NCI-H2196 treated with DMSO at 0.1 percent for 48 hours (cell line): Measurements from ENCODE around the gene TSPAN6.

Source experiments
- DNase-seq: peaks from one replicate; lab custom pipeline; 2025; ENCODE audit not compliant: unreplicated experiment; lab: John Stamatoyannopoulos, UW

TSPAN6 gene

DNA sequence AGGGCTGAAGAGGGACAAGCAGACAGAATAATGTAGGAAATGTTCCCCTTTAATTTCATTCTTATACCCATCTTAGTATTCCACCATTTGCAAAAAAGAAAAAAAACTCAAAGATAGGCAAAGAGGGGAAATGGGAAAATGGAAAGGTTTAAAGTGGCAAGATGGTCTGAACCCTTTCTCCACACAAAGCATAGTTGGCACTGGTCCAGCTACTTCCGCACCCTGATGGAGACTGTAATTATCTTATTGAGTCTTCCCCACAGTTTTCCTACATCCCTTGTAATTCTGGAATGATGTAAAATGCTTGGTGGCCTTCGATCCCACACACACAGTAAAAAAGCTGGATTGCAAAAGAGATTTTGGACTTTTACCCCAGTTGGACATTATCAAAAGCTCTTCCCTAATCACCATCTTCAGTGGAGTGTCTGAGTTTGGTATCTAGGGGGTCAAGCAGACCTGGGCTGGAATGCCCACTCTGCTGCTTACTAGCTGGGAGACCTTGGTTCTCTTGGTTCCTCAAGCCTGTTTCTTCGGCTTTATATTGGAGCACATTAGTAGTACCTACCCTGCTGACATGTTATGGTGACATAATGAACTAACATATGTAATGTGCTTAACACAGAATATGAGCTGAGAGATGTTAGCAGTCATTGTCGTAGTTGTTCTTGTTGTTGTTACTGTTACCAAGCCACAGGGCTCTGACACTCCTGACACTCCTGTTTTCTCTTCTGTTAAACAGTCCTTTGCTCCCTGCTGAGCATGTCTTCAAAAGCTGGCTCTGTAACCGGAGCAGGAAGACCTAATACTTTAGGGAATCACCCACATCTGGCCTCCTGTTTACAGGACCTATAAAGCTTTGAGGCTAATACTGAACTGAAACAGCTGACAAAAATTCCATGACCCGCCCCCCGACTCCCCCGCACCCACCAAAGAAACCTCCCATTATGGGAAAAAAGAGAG lies 12.1 kb upstream of the TSPAN6 start:
- no peak for DNase-seq

DNA sequence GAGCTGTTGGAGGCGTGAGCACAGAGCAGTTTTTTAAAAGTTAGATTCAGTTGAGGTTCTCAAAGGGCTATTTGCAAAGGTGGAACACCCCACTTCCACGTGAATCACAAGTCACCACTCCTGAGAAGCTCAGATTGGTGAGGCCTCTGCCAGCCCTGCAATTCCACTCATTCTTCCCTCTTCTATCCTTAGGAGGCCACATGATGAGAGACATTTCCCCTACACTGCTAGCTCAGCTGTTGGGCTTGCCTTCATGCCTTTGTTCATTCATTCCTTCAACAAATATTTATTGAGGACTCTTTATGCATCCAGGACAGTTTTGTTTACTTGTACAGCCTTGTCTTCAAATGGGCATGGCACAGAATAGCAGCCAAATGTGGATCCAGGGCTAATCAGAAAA lies 11.1 kb upstream of the TSPAN6 start:
- DNase-seq = no peak

DNA sequence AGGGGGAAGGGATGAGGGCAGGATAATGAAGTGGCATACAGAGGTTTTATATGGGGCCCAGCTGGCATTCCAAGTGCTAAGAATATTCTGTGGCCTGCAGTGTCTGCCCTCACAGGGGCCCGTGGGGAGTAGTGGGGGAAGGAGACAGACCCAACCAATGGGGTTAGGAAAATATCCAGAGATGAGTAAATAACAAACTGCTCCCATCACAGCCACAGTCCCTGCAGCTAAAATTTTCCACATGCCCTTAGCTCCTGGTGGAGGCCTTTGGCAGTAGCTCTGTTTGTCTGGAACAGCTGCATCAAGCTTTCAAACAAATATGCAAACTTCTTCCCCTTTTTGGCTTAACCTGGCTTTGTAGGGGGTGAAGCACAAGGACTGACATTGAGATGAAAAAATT lies 10.5 kb upstream of the TSPAN6 start:
- DNase-seq = no peak

DNA sequence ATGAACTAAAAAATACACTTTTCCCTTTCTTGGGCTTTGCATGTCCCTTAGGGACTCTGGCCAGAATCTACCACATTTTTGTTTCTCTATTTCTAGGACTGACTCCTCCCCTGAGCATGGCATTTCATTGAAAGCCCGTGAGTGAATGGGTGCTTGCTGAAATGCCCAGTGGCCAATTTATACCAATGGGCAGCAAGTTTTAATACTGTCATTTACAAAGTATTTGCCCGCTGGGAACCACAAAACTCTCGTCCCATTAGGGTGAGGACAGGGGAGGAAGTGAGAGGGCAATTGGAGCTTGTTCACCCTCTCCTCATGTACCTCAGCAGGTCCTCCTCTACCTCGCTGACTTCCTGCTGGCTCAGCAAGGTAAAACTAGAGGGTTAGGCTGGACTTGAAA lies 8.5 kb upstream of the TSPAN6 start:
- no peak for DNase-seq

DNA sequence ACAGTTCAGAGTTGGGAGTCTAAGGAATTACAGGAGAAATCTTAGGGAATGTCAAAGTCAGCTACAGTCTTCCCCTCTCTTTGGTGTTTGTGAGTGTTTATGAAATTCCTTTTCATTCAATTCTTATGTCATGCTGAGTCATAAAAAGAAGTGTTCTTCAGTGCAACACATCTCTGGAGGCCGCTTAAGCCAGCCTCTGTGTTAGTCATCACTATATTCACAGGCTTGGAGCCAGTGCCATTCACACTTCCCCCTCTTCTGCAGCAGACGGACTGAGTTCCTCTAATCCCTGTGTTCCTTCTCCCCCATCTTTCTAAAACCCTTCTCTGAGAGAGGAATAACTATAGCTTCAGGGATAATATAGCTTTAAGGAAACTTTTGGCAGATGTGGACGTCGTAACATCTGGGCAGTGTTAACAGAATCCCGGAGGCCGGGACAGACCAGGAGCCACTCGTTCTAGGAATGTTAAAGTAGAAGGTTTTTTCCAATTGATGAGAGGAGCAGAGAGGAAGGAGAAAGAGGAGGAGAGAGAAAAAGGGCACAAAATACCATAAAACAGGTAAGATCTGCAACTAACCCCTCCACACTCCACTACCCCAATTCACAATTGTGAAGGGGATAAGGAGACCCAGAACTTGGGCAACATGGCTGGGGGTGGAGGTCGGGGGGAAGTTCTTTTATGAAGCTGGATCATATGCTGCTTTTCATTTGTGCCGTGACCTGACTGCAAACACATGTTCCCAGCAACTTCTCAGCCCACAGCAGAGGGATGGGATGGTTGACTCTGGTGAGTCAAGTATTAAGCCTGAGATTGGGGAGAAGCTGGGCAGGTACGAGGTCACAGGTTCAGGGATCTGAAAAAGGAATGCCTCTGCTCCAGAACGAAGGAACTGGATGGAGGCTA lies 7.6 kb upstream of the TSPAN6 start, which contains the start of gene SRPX2:
Gene SRPX2, plus strand, starts transcription at position 244 of the 905 bp plus-strand sequence. CDS start 2,124 bp downstream, outside the sequence.
- no peak for DNase-seq

DNA sequence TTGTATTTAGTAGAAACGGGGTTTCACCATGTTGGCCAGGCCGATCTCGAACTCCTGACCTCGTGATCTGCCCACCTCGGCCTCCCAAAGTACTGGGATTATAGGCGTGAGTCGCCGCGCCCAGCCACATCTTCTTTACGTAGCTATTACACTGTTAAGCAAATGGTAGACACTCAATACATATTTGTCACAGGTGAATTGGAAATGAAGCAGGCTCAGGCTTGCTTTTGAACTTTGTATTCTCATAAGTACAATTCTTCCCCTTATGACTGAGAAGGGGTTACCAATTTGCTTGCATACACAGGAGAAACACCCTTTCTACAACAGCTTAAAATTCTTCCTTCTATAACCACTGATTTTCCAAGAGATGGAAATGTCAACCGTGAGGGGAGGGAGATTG lies 6.6 kb upstream of the TSPAN6 start:
- DNase-seq = no peak

DNA sequence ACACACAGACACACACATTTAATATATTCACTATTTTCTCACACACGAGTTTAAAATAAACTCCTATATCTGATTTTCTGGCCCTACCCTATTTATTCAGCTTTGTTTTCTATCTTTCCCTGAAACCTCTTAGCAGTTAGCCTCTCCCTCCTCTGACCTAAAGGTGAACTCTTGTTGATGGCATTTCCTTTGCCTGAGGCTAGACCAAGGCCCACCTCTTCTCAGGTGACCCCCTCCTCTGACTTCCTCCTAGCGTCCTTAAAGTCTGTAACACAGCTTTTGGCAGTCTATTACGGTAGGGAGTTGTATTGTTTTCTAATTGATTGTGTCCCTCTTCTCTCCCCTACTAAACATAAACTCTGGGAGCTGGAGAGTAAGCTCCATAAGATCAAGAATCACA lies 5.7 kb upstream of the TSPAN6 start:
- DNase-seq = no peak

DNA sequence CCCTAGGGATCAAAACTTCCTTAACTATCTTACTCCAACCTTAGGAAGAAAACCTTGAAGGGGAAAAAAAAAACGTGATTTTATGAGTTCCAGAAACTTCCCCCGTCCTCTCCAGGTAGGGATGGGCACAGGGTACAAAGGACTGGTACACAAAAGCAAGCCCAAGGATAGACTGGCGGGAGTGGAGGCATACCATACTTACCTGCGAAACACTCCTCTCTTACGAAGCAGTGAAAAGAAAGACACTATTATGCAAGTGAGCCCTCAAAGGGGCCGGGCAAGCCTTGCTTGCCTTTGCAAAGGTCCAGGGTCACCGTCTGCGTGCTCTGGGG lies 651 bp downstream of the TSPAN6 start:
- no peak for DNase-seq

DNA sequence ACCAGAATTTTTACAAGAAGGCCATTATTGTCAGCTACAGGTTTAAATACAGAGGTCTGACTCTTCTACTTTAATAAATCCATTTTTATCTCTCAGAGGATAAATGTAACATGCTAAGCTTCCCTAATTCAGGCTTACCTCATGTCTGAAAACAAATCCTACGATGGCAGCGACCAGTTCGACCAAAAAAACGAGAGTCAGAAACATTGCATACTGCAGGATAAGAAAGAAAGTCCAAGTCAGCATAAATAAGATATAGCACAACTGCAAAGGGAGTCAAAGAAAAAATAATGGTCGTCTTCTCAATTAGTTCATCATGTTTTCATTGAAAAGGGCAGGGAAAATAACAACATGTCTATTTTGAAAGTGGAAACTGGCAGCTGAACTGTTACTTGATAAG lies 1.6 kb downstream of the TSPAN6 start:
- DNase-seq = no peak

DNA sequence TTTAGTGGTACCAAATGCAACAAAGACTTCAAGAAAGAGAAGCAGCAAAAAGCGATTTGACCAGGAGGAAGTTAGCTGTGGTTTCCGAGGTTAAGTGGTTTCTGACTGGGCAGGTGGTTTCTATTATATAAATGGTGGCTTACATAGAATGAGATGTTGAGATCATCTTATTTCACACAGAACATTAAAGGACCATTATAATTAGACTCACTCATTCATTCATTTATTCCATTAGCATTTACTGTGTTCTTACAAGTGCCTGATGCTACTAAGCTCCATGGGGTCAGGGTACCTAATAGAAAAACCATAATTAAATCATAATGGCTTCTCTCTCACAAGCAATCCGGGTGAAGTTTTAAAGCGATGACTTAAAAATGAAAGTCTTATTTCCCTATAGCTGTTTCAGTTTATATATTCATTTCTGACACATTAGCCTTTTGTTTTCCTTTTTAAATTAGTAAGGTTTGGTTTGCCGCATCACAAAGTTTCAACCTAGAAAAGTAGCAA lies 10.6 kb downstream of the TSPAN6 start:
- no peak for DNase-seq

DNA sequence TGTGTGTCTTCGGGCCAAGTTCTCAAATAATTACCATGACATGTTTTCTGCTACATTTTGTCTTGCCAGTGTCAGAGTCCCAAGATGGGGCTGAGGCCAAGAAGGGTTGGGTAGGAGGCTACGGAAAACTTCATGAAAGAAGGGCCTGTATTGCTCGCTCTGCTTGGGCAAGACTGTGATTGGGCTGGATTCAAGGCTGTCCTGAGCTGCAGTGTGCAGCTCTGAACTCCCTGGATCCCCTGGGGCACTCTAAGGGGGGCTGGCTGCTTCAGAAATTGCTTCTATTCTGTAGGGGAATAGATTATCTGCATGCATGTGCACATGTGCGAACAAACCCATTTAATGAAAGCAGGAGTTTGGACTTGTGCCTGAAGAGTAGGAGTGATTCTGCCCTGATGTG lies 13.6 kb downstream of the TSPAN6 start:
- DNase-seq = no peak

DNA sequence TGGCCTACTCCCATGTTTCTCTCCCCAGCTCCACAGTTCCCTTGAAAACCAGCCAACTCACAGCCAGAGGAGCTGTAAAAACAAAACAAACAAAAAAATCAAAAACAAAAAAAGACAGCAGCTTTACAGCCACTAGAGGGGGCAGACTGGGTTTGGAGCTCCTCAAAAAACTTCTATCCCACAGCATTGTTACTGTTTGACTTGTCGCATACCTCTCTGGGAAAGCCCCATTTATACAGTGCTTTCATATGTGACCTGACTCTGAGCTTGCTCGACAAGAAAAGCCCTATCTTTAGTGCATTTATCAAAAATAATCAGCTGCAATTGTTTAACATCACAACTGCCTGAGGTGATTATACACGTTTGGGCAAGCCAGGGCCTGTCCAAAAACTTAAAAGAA lies 21.6 kb downstream of the TSPAN6 start:
- no peak for DNase-seq

DNA sequence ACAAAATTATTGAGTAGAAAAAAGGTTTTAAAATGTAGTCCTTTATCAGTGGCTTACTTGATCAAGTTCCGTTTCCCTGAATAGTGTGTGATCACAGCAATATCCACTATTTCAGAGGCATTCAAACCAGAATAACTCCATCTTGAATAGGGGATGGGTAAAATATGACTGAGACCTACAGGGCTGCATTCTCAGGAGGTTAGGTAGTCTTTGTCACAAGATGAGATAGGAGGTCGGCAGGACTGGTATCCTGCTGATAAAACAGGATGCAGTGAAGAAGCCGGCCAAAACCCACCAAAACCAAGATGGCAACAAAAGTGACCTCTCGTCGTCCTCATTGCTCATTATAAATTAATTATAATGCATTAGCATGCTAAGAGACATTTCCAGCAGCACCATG lies 24.7 kb downstream of the TSPAN6 start:
- DNase-seq = no peak

DNA sequence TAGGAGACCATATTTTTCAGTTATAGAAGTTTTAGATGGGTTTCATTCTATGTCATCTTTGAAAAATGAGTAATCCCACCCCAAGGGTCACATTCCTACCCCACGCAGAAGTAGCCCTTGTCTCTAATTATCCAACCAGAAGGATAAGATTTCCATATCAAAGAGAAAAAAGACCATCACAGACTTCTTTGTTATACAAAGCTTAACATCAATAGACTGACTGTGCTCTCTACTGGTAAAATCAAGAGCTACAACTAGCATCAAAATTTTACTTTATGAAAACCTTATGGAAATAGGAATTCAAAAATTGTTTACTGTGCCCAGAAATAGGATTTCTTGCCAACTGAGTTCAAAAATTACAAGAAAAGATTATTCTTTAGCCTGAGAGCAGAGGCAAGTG lies 27.0 kb downstream of the TSPAN6 start:
- no peak for DNase-seq

DNA sequence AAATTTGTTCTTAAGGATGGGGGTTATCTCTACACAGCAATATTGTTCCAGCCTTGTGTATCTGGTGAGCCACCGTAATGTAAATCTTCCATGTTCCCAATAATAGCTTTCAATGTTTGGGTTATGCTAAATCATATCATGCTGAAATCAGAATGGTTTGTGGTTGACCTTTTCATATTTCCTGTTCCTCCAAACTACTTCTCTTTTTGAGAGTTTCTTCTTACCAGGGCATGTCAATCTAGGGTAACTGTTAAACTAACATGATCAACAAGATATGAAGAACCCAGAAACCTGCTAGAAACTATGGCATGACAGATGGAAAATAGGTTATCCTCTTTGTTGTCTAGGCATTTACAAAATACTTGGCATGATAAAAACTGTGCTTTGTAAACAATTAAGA lies 29.9 kb downstream of the TSPAN6 start:
- no peak for DNase-seq

DNA sequence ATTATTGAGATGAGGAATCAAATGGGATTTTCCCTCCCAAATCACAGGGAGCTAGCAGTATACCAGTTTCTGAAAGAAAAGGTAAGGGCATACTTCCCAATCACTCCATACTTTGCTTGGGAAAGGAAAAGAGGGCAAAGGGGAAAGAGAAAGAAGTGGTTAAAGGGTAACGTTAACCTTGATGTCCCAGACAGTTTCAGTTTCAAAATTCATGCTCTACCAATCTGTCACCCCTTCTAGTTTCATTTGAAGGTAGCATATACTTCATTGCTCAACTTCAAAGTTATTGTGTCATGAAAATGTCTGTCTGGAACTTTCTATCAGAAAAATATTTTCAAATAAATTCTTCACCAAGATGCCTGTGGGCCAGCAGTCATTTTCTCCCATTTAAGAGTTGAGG lies 35.8 kb downstream of the TSPAN6 start:
- DNase-seq = no peak

DNA sequence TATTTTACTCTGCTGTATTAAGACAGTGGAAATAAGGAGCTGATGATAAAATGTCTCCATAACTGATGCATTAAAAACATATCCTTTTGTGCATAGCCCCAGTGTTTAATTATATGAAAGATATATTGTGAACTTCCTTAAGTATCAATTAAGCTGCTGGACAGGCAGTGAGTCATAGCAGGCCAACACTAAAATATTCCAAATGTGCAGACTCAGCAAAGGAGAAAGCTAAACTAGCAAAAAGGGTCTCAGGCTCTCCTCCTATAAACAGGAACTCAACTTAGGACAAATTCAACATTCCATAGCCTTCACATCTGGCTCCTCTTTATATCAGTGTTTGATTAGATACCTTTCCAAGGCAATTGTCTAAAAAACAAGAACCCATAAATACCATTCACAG lies 36.3 kb downstream of the TSPAN6 start:
- DNase-seq = no peak

DNA sequence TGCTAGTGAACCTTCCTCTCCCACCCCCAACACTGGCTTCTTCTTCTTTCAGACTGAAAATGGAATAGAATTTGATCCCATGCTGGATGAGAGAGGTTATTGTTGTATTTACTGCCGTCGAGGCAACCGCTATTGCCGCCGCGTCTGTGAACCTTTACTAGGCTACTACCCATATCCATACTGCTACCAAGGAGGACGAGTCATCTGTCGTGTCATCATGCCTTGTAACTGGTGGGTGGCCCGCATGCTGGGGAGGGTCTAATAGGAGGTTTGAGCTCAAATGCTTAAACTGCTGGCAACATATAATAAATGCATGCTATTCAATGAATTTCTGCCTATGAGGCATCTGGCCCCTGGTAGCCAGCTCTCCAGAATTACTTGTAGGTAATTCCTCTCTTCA lies 37.1 kb downstream of the TSPAN6 start:
- DNase-seq = no peak

DNA sequence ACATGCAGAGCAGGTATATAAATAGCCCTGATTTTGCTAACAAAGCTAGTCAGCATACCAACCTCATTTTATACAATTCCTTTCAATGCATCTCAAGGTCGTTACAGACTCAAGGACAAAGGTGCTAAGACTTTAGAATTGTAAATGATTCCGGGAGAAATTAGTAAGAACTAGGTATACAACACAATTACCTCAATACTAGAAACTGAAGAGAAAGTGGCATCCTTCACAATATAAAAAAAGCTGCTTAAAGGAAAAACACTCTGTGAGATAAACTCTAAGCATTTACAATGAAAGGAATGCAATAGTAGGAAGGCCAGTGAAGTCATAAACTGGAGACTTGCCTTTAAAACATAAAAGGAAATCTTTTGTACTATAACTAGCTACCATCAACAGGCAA lies 40.0 kb downstream of the TSPAN6 start:
- DNase-seq = no peak

DNA sequence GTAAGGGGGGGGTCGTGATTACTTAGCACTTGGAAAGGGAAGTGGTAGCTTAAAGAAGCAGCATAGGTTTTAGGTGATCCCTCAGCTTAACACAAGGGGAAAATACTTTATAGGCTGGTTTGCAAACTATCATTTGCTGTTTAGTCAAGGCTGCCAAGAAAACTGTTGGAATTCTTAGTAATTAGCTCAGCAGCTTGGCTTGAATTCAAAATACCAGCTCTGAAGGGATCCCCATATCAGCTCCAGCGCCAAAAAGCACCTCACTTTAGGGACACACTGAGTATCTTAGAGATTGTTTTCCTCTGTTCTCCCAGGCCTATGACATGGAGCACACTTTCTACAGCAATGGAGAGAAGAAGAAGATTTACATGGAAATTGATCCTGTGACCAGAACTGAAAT lies 43.0 kb downstream of the TSPAN6 start:
- no peak for DNase-seq

DNA sequence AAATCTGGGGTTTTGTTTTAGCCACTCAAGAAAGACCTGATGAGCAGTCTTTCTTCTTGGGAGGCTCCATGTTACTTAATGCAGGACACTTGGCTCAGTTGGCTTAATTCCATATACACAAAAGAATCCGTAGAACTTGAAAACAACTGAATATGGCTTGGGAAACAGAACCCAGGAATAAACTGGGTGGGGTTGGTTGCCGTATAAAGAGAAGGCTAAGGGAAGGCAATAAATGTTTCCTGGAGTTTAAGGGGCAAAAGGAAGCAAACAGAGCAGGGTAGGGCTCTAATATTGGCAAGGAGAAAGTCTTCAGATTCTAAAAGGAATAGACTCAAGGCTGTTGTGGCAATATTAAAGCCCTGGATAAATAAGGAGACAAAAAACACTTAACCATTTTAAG lies 43.5 kb downstream of the TSPAN6 start:
- no peak for DNase-seq
